GM21528 (cell line): ENCODE measurements around the gene TBX4.
"Not testable (repeated sequence)": the region's sequence is repeated elsewhere in the genome, so short reads cannot be mapped to it uniquely, and the experiment has no call there.

ENCODE experiments used
- ATAC-seq: cut with Tn5 transposase; IDR thresholded peaks from one replicate; pipeline ENCODE4 v1.9.1; 2021; ENCODE audit warnings: mild to moderate bottlenecking, moderate library complexity; ENCODE audit not compliant: unreplicated experiment, low FRiP score

Gene TBX4

GRCh38 chr17:61427567-61427966 lies 24.7 kb upstream of the TBX4 start:
- no peak for ATAC-seq

GRCh38 chr17:61429274-61429673 lies 22.9 kb upstream of the TBX4 start:
- ATAC-seq, result no peak

- ATAC-seq, result not testable (repeated sequence)
Observed at GRCh38 chr17:61429831-61430230, 22.4 kb upstream of the TBX4 start.

- ATAC-seq, result no peak
Observed at GRCh38 chr17:61431594-61432311, 20.5 kb upstream of the TBX4 start.

- no peak for ATAC-seq
Observed at GRCh38 chr17:61436273-61436672, 15.9 kb upstream of the TBX4 start.

GRCh38 chr17:61436995-61437704 lies 15.1 kb upstream of the TBX4 start:
- ATAC-seq, result no peak

- no peak for ATAC-seq
Observed at GRCh38 chr17:61440697-61441096, 11.5 kb upstream of the TBX4 start.

GRCh38 chr17:61441507-61441906 lies 10.7 kb upstream of the TBX4 start:
- not testable (repeated sequence) for ATAC-seq

- ATAC-seq, result no peak
Observed at GRCh38 chr17:61442136-61442775, 10.0 kb upstream of the TBX4 start.

GRCh38 chr17:61442878-61443474 lies 9.2 kb upstream of the TBX4 start:
- ATAC-seq, result no peak

- ATAC-seq, result no peak
Observed at GRCh38 chr17:61443475-61443882, 8.7 kb upstream of the TBX4 start.

GRCh38 chr17:61444075-61444474 lies 8.1 kb upstream of the TBX4 start:
- no peak for ATAC-seq

- no peak for ATAC-seq
Observed at GRCh38 chr17:61444831-61445230, 7.4 kb upstream of the TBX4 start.

- ATAC-seq, result no peak
Observed at GRCh38 chr17:61447358-61447757, 4.9 kb upstream of the TBX4 start.

- ATAC-seq, result no peak
Observed at GRCh38 chr17:61448042-61448441, 4.2 kb upstream of the TBX4 start.

- ATAC-seq, result not testable (repeated sequence)
Observed at GRCh38 chr17:61449140-61449539, 3.1 kb upstream of the TBX4 start.

GRCh38 chr17:61449707-61450640 lies 2.2 kb upstream of the TBX4 start:
- ATAC-seq, result no peak

- no peak for ATAC-seq
Observed at GRCh38 chr17:61450641-61451537, 1.3 kb upstream of the TBX4 start.
